NCI-H2196 (cell line): ENCODE measurements around the gene DTD1.
A peak's percentile ranks its signal among the peaks of the same experiment; 100 is the strongest.

ENCODE experiments used
- DNase-seq: peaks from one replicate; lab custom pipeline; 2025; ENCODE audit not compliant: unreplicated experiment; lab: John Stamatoyannopoulos, UW

Gene DTD1

GRCh38 chr20:18698735-18699380 lies 111.0 kb downstream of the DTD1 start:
- DNase-seq: no peak

- DNase-seq: no peak
Observed at GRCh38 chr20:18701969-18702368, 114.1 kb downstream of the DTD1 start.

DNA sequence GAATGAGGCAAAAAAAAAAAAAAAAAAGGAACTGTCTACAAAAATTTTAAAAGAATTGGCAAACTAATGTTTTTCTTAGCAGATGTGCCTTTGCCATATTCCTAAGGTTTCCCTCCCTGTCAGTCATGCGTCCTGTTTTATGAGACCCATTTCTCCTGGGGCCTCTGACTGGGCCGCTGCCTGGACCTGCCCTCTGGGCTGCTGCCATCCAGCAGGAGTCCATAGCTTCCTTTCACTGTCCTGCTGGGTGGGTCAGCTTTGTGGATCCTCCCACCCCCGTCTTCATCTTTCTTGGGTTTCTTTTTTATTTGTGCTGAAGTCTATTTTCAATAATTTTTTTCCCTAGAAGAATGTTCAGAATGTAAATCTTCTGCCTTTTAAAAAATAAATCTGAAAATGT lies 114.9 kb downstream of the DTD1 start:
- DNase-seq: no peak

DNA sequence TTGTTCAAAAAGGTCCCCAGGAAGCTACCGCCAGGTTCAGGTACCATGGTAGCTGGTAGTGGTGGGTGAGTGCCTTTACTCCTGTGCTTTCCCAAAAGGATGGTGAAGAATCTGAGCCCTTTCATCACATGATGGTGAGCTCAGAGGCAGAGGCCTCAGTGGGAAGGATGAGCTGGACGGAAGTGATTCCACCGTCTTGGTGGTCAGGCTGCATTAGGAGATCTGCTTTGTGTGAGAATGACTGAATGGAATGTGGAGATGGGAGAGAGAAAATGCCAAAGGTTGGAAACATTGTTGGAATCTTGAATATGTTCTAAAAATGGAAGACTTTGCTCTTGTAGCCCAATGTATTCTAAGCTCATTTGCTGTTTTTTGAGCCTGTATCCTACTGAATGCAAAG lies 117.6 kb downstream of the DTD1 start:
- no peak for DNase-seq

DNA sequence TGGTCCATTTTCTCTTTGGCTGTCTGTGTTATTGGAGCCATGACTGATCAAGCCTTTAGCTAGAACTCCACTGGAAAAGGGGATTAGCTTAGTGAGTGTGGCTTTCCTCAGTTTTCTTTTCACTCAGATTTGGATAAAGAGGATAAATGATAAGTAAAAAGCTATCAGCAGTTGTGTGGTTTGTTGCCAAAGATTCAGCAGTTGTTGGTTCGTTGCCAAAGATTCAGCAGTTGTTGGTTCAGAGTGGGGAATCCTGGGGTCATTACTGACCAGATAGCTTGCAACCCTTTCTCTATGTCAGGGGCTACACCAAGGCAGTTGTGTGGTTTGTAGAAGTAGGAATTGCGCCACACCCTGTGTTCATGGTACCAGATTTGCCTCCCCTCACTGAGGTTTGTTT lies 118.1 kb downstream of the DTD1 start:
- peak; percentile 22 for DNase-seq

DNA sequence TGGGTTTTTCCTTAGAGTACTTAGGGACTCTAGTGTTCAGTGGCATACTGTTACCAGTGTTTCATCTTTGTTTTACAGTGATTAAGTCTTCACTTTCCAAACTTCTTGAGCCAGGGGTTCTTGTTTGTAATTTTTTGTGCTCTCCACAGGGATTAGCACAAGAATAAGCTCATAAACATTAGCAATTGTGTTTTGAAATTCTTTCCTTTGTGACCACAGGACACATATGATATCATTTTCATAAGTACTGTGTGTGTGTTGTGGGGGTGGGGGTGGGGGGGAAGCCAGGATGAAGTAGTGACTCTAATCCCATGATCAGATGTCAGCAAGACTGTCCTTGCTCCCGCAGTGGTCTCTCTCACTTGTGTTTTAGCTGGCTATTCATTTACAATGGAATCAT lies 124.3 kb downstream of the DTD1 start:
- DNase-seq: no peak

- no peak for DNase-seq
Observed at GRCh38 chr20:18712882-18713281, 125.0 kb downstream of the DTD1 start.

DNA sequence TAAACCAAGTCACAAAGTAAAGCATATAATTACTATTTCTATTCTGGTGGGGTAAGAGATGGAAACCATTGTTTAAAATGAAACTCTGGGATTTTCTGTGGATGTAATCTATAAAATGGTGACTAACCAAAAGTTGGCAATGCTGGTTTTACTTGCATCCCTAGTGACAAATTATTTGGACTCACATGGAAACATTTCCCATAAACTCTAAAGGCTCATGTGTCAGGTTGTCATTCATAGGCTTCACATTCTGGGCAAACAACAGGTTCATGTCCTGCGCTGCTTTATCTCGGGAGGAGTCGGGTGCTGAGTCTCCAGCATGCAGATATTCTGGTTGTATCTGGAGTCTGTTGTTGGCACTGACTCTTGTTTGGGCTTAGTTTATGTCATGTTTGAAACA lies 127.7 kb downstream of the DTD1 start:
- DNase-seq: no peak

- DNase-seq: peak; percentile 22
Observed at GRCh38 chr20:18717062-18717461, 129.2 kb downstream of the DTD1 start.

- DNase-seq: no peak
Observed at GRCh38 chr20:18718129-18718528, 130.3 kb downstream of the DTD1 start.

- no peak for DNase-seq
Observed at GRCh38 chr20:18719426-18719825, 131.6 kb downstream of the DTD1 start.

- DNase-seq: no peak
Observed at GRCh38 chr20:18721551-18722115, 133.8 kb downstream of the DTD1 start.

DNA sequence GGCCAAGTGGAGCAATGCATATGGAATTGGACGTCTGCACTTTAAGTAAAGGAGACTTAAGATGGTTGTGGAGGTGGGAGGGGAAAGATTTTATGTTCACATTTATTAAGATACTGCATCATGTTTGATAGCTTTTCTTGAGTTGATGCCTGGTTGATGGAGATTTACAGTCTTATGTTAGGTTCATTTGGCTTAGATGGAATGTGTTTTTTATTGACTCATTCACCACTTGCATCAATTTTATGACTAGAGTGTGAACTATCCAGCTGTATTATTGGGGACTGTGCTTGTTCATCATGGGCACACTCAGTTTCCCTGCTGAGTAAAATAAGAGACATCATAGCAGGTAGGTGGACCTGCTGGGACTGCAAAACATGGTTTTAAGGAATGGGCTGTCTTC lies 134.5 kb downstream of the DTD1 start:
- no peak for DNase-seq

DNA sequence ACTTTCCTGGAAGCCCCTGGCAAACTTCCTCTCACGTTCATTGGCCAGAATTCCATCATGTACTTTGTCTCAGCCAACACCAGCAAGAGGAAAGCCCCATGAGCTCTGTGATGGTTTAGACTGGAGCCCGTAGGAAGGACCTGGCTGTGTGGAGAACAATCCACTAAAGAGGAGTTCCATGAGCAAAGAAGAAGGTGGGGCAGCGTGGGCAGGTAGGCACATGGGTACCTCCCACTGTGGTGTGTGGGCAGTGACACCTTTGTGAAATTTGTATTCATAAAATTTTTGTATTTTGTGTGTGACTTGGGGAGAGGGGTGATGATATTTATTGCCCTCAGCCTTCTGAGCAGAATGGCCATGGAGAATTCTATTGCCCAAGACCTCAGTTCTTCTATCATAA lies 136.2 kb downstream of the DTD1 start:
- DNase-seq: no peak

DNA sequence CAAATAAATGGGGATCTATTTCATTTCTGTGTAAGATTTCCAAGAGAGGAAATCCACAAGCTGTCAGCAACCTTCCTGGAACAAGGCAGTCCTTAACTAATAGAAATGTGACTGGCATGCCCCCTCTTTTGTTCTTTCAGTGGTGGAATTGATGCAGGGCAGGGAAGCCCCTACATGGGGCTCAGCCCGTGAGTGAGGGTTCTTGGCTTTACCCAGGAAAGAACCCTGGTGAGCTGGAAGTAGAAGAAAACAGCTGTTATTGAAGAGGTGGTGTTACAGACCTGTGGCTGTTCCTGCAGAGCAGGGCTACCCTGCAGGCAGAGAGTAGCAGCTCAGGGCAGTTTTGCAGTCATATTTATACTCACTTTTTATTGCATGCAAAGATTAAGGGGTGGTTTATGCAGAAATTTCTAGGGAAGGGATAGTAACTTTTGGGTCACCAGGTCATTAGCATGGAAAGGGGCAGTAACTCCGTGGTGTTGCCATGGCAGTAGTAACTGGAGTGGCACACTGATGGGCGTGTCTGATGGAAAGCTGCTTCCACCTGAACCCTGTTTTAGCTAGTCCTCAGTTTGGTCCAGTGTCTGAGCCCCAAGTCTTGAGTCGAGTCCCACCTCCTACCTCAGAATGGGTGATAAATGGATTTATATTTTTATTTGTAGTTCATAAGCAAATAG lies 137.1 kb downstream of the DTD1 start:
- DNase-seq: no peak

- DNase-seq: peak; percentile 58
Observed at GRCh38 chr20:18727032-18727508, 139.2 kb downstream of the DTD1 start.

- DNase-seq: no peak
Observed at GRCh38 chr20:18728165-18728869, 140.5 kb downstream of the DTD1 start.

DNA sequence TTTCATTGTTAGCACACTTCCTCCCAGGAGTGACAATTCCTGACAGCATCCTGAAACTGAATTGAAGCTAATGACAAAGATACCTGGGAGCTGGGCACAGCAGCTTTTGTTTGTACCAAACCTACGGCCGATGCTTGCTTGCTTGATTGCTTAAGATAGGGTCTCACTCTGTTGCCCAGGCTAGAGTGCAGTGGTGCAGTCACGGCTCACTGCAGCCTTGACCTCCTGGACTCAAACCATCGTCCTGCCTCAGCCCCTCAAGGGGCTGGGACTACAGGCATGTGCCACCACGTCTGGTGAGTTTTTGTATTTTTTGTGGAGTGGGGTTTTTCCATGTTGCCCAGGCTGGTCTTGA lies 141.0 kb downstream of the DTD1 start:
- DNase-seq: no peak

DNA sequence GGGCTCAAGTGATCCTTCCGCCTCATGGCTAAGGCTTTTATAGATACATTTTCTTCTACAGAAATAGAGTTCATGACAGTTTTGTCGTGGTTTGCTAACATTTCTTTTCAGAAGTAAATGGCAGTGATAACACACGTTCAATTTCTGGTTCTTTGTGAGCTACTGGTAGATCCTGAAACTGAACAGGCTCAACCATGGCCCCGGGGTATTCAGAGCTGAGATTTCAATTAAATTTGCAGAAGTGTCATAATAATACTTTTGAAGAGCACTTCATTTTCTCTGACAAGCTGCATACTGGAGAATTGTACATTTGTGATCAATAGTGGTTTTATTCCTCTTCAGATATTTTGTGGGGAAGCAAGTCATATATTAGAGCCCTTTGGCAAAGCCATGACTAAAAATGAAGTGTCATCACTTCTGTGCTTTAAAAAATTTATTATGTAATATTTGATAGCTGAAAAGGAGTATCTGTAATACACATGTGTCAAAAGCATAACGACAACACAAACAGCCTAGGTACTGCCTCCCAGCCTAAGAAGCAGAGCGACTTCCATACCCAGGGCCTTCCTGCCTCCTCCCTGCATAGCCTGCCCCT lies 141.5 kb downstream of the DTD1 start:
- no peak for DNase-seq

DNA sequence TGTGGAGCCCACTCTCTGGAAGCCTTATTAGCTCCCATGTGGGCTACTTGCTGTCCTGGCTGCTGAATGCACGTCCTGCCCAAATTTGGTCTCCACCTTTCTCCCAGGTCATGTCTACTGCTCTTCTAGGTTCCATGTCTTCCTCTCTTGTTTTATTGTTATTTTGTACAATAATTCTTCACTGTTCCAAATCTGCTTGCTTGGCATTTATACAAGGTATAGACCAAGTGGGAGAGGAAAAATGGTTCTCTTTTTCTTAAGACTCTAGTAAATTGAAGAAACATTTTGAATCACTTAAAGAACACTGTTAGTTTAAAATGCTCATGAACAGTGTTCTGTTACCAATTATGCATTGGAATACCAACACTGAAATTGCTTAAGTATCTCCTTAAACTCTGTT lies 144.1 kb downstream of the DTD1 start:
- no peak for DNase-seq

GRCh38 chr20:18734525-18735189 lies 146.8 kb downstream of the DTD1 start:
- DNase-seq: no peak
